ENCODE results near the gene RHBDL2. TPM values are rescaled to one million over a fixed set of nuclear protein-coding genes. Genes with fewer than 3 reads are reported as not detected.

RHBDL2 gene
- total RNA-seq, 1 experiment from 2014 or later, result not detected

DNA sequence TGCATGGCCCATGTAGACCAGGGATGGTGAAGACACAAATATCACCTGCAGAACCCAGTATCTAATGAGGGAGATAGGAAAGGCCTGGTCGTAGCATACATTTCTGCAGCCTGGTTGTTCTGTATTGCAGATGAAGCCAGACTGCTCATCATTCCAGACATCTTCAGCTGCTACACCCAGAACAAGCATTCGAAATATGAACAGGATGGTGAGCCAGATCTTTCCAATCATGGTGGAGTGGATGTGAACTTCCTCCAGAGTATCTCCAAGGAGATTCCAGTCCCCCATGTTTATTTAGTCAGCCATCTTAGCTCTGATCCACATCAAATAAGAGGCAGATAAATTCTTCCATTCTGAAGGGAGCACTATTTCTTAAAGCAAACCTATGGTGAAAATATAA is 65.8 kb downstream of the RHBDL2 start (continued):
- TF ChIP-seq, protein P1, sequence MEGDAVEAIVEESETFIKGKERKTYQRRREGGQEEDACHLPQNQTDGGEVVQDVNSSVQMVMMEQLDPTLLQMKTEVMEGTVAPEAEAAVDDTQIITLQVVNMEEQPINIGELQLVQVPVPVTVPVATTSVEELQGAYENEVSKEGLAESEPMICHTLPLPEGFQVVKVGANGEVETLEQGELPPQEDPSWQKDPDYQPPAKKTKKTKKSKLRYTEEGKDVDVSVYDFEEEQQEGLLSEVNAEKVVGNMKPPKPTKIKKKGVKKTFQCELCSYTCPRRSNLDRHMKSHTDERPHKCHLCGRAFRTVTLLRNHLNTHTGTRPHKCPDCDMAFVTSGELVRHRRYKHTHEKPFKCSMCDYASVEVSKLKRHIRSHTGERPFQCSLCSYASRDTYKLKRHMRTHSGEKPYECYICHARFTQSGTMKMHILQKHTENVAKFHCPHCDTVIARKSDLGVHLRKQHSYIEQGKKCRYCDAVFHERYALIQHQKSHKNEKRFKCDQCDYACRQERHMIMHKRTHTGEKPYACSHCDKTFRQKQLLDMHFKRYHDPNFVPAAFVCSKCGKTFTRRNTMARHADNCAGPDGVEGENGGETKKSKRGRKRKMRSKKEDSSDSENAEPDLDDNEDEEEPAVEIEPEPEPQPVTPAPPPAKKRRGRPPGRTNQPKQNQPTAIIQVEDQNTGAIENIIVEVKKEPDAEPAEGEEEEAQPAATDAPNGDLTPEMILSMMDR (IDR thresholded peaks at IDR 0.05 in 2 of 3, conservative IDR thresholded peaks at IDR 0.05 in 1 of 3; ENCODE audit: borderline replicate concordance in 1 of 3, insufficient read depth in 1 of 3, low read depth in 2 of 3, low read length in 2 of 3), result no peak
- TF ChIP-seq JUND (IDR thresholded peaks at IDR 0.05) (no peak), CBX3 (IDR thresholded peaks at IDR 0.05; ENCODE audit: low read depth) (no peak), POLR2AphosphoS5 (IDR thresholded peaks at IDR 0.05; ENCODE audit: low read depth, low read length) (no peak), ZFX (IDR thresholded peaks at IDR 0.05) (no peak), SRF (IDR thresholded peaks at IDR 0.05; ENCODE audit: low read depth) (no peak), SP1 (IDR thresholded peaks at IDR 0.05; ENCODE audit: low read depth) (no peak), YY1 (IDR thresholded peaks at IDR 0.05; ENCODE audit: extremely low read depth, insufficient replicate concordance, low read depth, low read length) (no peak)

GRCh38 chr1:38873027-38873969 is 68.3 kb downstream of the RHBDL2 start, which contains the start of gene MYCBP:
Gene MYCBP (minus strand): TSS chr1:38873348. CDS start chr1:38873305, 43 bp downstream.
- peak within 1 kb of the TSS; percentile 68 for H2AFZ ChIP-seq (ENCODE audit: low read depth, low read length, poor library complexity, severe bottlenecking)

More at GRCh38 chr1:38873027-38873969, 68.3 kb downstream of the RHBDL2 start, which contains the start of gene MYCBP:
- Histone ChIP-seq H3K9ac (ENCODE audit: low read length) (peak within 1 kb of the TSS; percentile 68), H3K4me1 (ENCODE audit: control insufficient read depth in 1 of 2, insufficient read depth in 2 of 2, low read length in 2 of 2) (peaks cover 10 to 15% of the 10 kb centered on the region in 2 experiments; a peak in 3 of 4 replicates), H3K9me3 (ENCODE audit: control insufficient read depth in 1 of 2, insufficient read depth in 1 of 2, low read depth in 1 of 2, low read length in 2 of 2) (no peaks in the 10 kb centered on the region), H3K9me2 (ENCODE audit: insufficient read depth) (no peaks in the 10 kb centered on the region), H3K27me3 (ENCODE audit: insufficient read depth, low read length) (no peaks in the 10 kb centered on the region), H4K20me1 (ENCODE audit: insufficient read depth) (no peaks in the 10 kb centered on the region), H3K36me3 (ENCODE audit: control insufficient read depth in 1 of 2, insufficient read depth in 2 of 2, low read length in 2 of 2) (no peaks in the 10 kb centered on the region), H3K27ac (ENCODE audit: low read depth, low read length) (peak within 1 kb of the TSS; percentile 32), H3K4me2 (ENCODE audit: low read length) (peak within 1 kb of the TSS; percentile 80), H3K4me3 (replicated peaks in 1 of 2; ENCODE audit: low read depth in 1 of 2, low read length in 2 of 2) (peak within 1 kb of the TSS; percentile 88 to 93), H3K79me2 (ENCODE audit: insufficient read depth, low read length) (peaks cover 13% of the 10 kb centered on the region)
- RAD21 ChIA-PET (ENCODE audit: low non-redundant PET in 1 of 2, low total read pairs in 2 of 2, uncharacterized antibody in 2 of 2, unreplicated experiment in 2 of 2), result interaction anchor here in 1 of 2 experiments (0.7 kb wide), 1 partner anchor 172 kb away, joined by 3 read pairs; no protein-coding TSS in a partner anchor
- intact Hi-C loops (cut with micrococcal nuclease), result loop anchor here (5.0 kb wide), 2 partner anchors 84 to 219 kb away; no protein-coding TSS in a partner anchor
- CTCF ChIA-PET, result interaction anchor here (1.2 kb wide), 1 partner anchor 219 kb away, joined by 3 read pairs; no protein-coding TSS in a partner anchor
- BruUV-seq (replicated peaks), result TSS peak; percentile 84
- TF ChIP-seq POLR2AphosphoS5 (IDR thresholded peaks at IDR 0.05; ENCODE audit: low read depth, low read length) (peak; percentile 95), SIN3A (IDR thresholded peaks at IDR 0.05; ENCODE audit: low read depth) (peak; percentile 93), YY1 (IDR thresholded peaks at IDR 0.05; ENCODE audit: extremely low read depth, insufficient replicate concordance, low read depth, low read length) (peak; percentile 8), FOSL1 (IDR thresholded peaks at IDR 0.05; ENCODE audit: low read depth) (no peak), POLR2A (IDR thresholded peaks at IDR 0.05; ENCODE audit: borderline replicate concordance, extremely low read depth, insufficient read depth, insufficient read length) (peak; percentile 78), ZFX (IDR thresholded peaks at IDR 0.05) (peak; percentile 29; the same call in 1 of the 2 replicates), SRF (IDR thresholded peaks at IDR 0.05; ENCODE audit: low read depth) (no peak)
- TF ChIP-seq, protein P2, sequence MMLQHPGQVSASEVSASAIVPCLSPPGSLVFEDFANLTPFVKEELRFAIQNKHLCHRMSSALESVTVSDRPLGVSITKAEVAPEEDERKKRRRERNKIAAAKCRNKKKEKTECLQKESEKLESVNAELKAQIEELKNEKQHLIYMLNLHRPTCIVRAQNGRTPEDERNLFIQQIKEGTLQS (IDR thresholded peaks at IDR 0.05), result no peak
- POLR2A ChIA-PET, result interaction anchor here (0.9 kb wide), 1 partner anchor 14 kb away, joined by 3 read pairs; the partner anchor contains the start of gene RRAGC
- DNase-seq (ENCODE audit: low read depth, low spot score), result peak; percentile 89
- ATAC-seq, result peak; percentile 99
